Measurements from ENCODE around the gene C9orf152. TPM values are rescaled to one million over a fixed set of nuclear protein-coding genes. Genes with fewer than 3 reads are reported as not detected.
"Not testable (repeated sequence)": the region's sequence is repeated elsewhere in the genome, so short reads cannot be mapped to it uniquely, and the experiment has no call there.

Gene C9orf152, protein sequence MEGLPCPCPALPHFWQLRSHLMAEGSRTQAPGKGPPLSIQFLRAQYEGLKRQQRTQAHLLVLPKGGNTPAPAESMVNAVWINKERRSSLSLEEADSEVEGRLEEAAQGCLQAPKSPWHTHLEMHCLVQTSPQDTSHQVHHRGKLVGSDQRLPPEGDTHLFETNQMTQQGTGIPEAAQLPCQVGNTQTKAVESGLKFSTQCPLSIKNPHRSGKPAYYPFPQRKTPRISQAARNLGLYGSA
- not detected in 2 replicates for total RNA-seq (2014; rRNA removed; shearing (Covaris generic))

- DNase-seq (ENCODE audit: low read depth) = no peak
These were observed at the start of gene C9orf152 for GRCh38 chr9:110208031-110208430. TSS of gene C9orf152 (minus strand) at chr9:110208159. CDS start at chr9:110207579, 580 bp downstream.

GRCh38 chr9:110257097-110257841 is 49.3 kb upstream of the C9orf152 start:
- no peak for DNase-seq (ENCODE audit: low read depth)

DNA sequence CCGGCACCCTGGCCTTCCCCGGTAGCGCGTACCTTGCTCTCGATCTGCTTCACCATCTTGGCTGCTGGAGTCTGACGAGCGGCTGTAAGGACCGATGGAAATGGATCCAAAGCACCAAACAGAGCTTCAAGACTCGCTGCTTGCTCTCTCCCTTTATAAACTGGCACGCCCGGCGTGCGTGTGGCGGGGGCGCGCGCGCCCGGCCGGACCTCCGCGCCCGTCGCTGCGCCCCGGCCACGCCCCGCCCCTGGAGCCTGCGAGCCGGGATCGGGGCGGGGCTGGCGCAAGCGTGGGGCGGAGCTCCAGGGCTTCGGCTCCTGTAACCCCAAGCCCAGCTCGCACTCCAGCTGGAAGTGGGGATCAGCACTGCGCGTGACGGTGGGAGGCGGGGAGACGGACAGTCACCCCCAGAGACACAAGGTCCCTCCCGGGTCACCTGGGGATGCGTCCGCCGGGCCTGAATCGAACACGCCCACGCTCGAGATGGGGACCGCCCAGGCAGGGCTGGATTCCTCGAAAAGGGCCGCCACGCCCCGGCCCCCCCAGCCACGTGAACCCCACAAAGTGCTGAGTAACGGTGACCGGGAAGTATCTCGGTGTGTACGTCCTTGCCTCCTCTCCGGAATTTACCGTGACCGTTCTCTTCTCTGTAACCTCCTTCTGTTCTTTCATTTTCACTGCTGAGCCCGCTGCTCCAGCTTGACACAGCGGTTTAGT is 48.6 kb upstream of the C9orf152 start, which contains the start of gene TXN:
Gene TXN, minus strand, starts transcription at position 128 of the 717 bp plus-strand sequence. Its CDS starts 72 bp downstream, at position 56.
- DNase-seq (ENCODE audit: low read depth) = peak; percentile 94

DNA sequence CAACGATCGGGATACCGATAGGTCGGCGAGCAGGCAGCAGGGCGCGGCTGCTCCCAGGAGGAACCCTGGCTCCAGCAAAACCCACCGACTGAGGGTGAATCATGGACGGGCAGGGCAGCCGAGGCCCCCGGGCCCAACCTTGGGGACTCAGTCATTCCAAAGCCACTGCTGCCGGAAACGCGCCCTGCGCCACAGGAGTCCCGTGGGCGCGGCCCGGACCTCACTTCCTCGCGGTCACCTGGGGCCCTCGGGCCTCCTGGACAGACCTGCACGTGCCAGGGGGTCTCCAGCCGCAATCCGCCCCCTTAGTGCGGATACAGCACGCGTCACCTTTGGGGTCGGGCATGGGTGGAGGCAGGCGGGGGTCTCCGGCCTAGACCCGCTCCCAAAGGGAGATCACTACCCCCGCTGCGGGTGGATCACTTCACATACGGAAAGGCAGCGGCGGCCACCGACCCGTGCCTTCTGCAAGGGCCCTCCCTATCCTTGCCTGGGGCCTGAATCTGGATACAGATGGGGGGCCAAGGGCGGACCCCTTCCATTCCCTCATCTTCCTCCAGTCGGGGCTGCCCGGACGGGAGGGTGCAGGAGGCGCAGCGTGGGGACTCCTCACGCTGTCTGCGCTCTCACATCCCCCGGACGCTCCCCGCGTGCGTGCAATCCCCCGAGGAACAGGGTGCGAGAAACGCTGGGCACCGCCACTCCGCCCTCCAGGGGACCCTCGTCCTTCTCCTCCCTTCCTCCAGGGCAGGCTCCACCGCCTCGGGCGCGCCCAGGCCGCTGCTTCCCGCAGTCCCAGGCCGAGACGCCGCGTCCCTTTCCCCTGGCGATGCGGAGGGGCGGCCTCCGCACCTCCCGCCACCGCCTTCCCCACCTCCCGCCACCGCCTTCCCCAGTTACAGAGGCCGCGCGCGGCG is 47.8 kb upstream of the C9orf152 start:
- DNase-seq (ENCODE audit: low read depth) = peak; percentile 86

GRCh38 chr9:110255034-110255462 is 47.1 kb upstream of the C9orf152 start:
- no peak for DNase-seq (ENCODE audit: low read depth)

- DNase-seq (ENCODE audit: low read depth) = no peak
These were observed 46.5 kb upstream of the C9orf152 start for GRCh38 chr9:110254500-110254899.

DNA sequence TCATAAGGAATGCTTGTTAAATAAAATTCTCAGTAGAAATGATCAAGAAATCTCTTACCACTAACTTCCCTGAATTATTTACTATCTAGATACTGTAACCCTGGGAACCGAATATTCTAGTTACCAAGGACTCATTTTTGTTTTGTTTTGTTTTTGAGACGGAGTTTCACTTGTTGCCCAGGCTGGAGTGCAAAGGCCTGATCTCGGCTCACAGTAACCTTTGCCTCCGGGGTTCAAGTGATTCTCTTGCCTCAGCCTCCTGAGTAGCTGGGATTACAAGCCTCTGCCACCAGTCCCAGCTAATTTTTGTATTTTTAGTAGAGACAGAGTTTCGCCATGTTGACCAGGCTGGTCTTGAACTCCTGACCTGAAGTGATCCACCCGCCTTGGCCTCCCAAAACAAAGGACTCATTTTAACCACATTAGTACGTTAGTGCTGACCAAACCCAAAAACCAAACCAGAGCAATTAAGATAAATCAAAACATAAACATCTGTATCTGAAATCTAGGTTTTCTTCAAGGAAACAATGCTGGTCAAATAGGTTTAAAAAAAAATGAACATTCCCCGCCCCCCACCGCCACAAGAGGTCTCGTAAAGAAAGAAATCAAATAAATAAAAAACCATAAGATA is 44.7 kb upstream of the C9orf152 start:
- DNase-seq (ENCODE audit: low read depth) = peak; percentile 72

DNA sequence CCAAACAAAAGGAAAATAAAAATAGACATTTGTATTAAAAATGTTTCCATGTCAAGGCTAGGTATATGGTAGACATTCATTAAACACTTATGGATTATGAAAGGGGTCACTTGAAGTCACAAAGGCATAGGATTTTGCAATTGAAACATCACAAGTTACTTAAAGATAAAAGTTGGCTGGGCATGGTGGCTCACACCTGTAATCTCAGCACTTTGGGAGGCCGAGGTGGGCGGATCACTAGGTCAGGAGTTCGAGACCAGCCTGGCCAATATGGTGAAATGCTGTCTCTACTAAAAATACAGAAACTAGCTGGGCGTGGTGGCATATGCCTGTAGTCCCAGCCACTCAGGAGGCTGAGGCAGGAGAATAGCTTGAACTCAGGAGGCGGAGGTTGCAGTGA is 43.8 kb upstream of the C9orf152 start:
- DNase-seq (ENCODE audit: low read depth) = not testable (repeated sequence)

DNA sequence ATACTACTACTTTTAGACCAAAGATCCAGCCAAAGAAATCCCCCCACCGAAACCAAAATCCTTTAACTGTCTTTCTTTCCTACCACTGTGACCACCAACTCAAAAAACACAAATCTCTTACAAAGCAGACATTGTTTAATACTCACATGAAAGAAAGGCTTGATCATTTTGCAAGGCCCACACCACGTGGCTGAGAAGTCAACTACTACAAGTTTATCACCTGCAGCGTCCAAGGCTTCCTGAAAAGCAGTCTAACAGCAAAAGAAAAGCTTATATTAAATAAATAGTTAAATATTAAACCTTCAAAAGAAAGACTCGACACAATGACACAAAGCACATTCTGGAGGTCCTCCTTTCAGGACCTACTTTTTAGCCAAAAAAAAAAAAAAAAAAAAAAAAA is 43.3 kb upstream of the C9orf152 start:
- DNase-seq (ENCODE audit: low read depth) = no peak

- DNase-seq (ENCODE audit: low read depth) = no peak
These were observed 41.6 kb upstream of the C9orf152 start for GRCh38 chr9:110249603-110250002.

- no peak for DNase-seq (ENCODE audit: low read depth)
These were observed 40.4 kb upstream of the C9orf152 start for GRCh38 chr9:110248361-110248760.

DNA sequence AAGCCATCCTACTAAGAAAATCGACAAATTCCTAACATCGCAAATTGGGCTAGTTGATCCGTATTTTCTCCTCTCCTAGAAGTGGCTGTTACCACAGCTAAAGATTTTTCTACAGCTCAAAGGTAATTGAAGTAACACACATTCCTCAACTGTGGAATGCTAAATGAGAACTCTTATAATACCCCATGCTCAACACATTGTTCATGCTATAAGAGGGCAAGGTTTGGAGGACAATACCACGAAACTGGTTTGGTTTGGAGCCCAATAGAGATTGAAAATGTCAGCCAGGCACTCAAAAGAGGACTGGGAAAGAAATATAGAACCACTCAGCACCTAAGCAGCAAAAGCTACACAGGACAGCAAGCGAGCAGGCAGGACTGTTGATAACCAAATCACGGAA is 38.3 kb upstream of the C9orf152 start:
- DNase-seq (ENCODE audit: low read depth) = no peak

DNA sequence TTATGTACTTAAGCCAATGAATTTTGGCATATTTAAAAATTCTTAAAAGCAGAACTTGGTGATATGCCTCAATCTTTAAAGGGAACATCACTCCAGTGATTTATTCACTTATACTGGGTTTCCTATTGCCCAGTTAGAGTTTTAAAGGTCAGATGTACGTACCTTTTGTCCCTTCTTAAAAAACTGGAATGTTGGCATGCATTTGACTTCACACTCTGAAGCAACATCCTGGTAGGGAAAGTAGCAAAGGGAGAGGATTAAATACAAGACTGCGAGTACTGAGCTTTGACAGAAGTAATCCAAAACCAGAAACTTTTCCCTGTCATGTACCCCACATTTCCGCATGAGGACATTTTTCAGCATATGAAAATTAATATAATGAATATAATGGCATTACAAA is 36.7 kb upstream of the C9orf152 start:
- DNase-seq (ENCODE audit: low read depth) = no peak

DNA sequence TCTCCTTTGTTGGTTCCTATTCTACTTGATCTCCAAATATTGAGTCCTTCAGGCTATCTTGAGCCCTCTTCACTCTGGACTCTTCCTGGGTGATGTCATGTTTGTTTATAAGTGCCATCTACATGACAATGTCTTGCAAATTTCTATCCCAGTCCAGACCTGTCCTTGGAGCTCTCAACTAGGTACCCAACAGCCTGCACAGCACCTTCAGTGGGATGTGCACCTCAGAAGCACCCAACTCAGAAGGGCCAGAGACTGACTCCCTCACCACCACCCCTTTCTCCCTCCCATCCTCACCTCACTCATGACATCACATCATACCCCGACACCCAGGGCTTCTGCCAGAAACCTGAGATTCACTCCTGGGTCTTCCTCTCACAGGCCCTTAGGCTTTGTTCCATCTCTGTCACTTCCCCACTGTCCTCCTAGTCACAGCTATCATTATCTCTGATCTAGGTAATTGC is 33.9 kb upstream of the C9orf152 start:
- DNase-seq (ENCODE audit: low read depth) = peak; percentile 18

- peak; percentile 34 for DNase-seq (ENCODE audit: low read depth)
These were observed 33.4 kb upstream of the C9orf152 start for GRCh38 chr9:110241260-110241857.

DNA sequence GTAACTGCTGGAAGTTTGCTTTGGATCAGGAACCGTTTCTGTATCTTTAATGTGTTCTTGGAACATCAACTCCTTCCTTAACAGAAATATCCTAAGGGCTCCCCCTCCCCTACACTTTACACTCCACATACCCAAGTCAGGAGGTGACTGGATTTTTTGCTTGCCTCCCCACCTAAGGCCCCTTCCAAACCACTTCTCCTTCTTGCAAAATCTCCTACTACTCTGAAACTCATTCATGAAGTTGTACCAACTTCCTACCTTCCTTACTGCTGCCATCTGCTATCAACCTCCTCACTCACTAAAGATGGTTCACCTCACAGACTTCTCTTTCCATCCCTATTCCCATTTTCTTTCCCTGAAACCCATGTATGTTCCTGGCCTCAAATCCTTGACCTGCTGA is 32.2 kb upstream of the C9orf152 start:
- DNase-seq (ENCODE audit: low read depth) = no peak

GRCh38 chr9:110228321-110228720 is 20.4 kb upstream of the C9orf152 start:
- DNase-seq (ENCODE audit: low read depth) = no peak

GRCh38 chr9:110224583-110224982 is 16.6 kb upstream of the C9orf152 start:
- DNase-seq (ENCODE audit: low read depth) = no peak

DNA sequence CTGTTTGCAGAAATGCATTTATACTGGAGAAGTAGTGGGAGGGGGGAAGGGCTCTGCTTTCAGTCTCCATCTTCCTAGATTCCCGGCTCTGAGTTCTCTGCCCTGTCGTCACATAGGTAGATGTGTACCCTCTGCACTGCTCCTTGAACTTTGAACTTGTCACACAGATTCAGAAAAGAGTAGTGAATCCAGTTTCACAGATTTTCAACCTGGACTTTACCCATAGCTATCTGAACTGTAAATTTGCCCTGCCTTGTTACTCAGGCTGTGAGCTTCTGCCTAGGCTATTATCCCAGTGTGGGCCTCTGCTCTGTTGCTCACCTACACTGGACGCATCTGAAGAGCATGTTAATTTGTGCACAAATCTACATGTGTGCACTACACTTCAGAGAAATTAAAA is 12.8 kb upstream of the C9orf152 start:
- no peak for DNase-seq (ENCODE audit: low read depth)

GRCh38 chr9:110217656-110218099 is 9.7 kb upstream of the C9orf152 start:
- DNase-seq (ENCODE audit: low read depth) = peak; percentile 45

Data from M059J (cell line).